AG10803 (cell line): ENCODE results near the gene NDUFS5.

Source experiments
- DNase-seq: peaks from one replicate; pipeline ENCODE4 v3.0.0; 2010; ENCODE audit warnings: low read depth
- H3K4me3 ChIP-seq: 2 replicates; pipeline ENCODE4 v1.5.1; 2011; ENCODE audit warnings: mild to moderate bottlenecking, low read length, control low read depth
- CTCF ChIP-seq: conservative IDR thresholded peaks from 2 replicates; pipeline ENCODE4 v1.5.1; 2011; ENCODE audit warnings: mild to moderate bottlenecking, low read length, control low read depth, inconsistent platforms

The NDUFS5 gene

GRCh38 chr1:39021426-39021825, 4.7 kb upstream of the NDUFS5 start:
- DNase-seq: peak; percentile 15
- no peak for TF ChIP-seq CTCF
- no peak overlapping the region for H3K4me3 ChIP-seq

- no peak for DNase-seq
- H3K4me3 ChIP-seq: no peak overlapping the region
- TF ChIP-seq CTCF: no peak
Measured at GRCh38 chr1:39023140-39023539, 3.0 kb upstream of the NDUFS5 start.

GRCh38 chr1:39026866-39027507, 837 bp downstream of the NDUFS5 start:
- TF ChIP-seq CTCF: no peak
- DNase-seq: no peak
- peak overlapping the region; percentile 100 for H3K4me3 ChIP-seq

- H3K4me3 ChIP-seq: no peak overlapping the region
- no peak for DNase-seq
- TF ChIP-seq CTCF: no peak
Measured at GRCh38 chr1:39034114-39034654, 8.0 kb downstream of the NDUFS5 start.

- no peak overlapping the region for H3K4me3 ChIP-seq
- DNase-seq: no peak
- TF ChIP-seq CTCF: no peak
Measured at GRCh38 chr1:39036678-39037077, 10.5 kb downstream of the NDUFS5 start.

- TF ChIP-seq CTCF: no peak
- no peak for DNase-seq
- no peak overlapping the region for H3K4me3 ChIP-seq
Measured at GRCh38 chr1:39043513-39043912, 17.4 kb downstream of the NDUFS5 start.

- no peak overlapping the region for H3K4me3 ChIP-seq
- DNase-seq: no peak
- TF ChIP-seq CTCF: no peak
Measured at GRCh38 chr1:39044762-39045161, 18.6 kb downstream of the NDUFS5 start.
